ENCODE measurements around the gene DIP2B.

The DIP2B gene

GRCh38 chr12:50778663-50779590 is 274.1 kb downstream of the DIP2B start:
- DNase-seq, result no peak

GRCh38 chr12:50780013-50780412 is 275.2 kb downstream of the DIP2B start:
- no peak for DNase-seq

DNA sequence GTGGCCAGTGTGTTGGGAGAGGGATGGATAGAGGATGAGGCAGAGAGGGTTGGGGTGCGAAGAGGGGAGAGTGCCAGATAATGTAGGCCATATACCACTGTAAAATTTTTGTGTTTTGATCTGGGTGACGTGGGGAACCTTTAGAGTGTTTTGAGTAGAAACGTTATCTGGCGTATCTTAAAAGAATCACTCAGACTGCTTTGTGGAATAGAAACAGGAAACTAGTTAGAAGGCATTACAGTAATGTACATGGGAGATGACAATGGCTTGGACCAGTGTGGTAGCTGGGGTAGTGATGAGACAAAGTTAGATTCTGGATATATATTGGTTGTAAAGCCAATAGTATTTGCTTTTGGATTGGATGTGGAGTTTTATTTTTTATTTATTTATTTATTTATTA is 279.7 kb downstream of the DIP2B start:
- no peak for DNase-seq

DNA sequence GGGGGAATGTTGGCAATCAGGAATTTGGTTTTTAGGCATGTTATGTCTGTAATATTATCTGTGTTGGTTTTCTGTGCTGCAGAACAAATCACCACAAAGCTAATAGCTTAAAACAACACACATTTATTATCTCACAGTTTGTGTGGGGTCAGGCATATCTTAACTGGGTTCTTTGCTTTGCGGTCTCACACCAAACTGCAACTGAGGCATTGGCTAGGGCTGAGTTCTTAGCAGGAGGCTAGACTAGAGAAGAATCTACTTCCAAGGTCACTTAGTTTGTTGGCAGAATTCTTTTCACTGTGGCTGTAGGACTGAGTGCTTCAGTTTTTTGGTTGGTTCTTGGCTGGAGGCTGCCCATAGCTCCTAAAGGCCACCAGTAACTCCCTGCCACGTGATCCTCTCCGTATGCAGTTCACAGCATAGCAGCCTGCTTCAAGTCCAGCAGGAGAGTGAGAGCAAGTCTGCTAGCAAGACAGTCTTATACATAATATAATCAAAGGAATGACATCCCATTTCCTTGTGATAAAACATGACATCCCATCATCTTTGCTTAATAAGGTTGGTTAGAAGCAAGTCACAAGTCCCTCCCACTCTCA is 280.7 kb downstream of the DIP2B start:
- DNase-seq, result no peak

GRCh38 chr12:50786498-50787231 is 281.9 kb downstream of the DIP2B start:
- no peak for DNase-seq

DNA sequence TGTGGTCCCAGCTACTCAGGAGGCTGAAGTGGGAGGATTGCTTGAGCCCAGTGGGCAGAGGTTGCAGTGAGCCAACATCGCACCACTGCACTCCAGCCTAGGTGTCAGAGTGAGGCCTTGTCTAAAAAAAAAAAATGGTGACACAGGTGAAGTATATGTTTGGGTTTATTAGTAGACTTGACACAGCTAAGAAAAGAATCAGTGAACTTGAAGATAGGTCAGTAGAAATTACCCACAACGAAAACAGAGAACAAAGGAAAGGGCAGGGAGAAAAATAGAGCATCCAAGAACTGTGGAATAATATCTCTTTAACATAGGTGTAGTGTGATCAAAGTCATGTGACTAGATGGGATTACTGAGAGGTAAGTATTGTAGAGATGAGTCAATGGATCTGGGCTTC is 282.8 kb downstream of the DIP2B start:
- DNase-seq, result no peak

DNA sequence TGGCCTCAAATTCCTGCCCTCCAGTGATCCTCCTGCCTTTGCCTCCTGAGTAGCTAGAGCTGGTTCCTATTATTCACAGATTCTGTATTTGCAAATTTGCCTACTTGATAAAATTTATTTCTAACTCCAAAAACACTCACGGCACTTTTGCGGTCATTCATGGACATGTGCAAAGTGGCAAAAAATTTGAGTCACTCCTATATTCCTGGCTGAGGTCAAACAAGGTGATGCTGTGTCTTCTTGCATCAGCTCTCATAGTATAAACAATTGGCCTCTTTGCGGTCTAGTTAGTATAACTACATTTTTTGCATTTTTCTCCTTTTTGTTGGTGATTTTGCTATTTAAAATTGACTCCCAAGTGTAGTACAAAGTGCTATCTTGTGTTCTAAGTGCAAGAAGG is 283.8 kb downstream of the DIP2B start:
- no peak for DNase-seq

DNA sequence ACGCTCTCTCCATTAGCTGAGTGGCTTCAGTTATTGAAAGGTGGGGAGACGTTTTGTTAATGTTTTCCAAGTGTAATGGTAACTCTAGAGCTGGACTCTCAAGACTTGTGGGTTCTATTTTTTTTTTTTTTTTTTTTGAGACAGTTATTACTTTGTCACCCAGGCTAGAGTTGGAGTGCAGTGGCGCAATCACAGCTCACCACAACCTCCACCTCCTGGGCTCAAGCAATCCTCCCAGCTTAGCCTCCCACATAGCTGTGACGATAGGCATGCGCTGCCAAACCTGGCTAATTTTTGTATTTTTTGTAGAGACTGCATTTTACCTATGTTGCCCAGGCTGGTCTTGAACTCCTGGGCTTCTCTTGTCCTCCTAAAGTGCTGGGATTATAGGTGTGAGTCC is 285.3 kb downstream of the DIP2B start:
- DNase-seq, result no peak
